ENCODE data around the gene PER1.

The PER1 gene, protein sequence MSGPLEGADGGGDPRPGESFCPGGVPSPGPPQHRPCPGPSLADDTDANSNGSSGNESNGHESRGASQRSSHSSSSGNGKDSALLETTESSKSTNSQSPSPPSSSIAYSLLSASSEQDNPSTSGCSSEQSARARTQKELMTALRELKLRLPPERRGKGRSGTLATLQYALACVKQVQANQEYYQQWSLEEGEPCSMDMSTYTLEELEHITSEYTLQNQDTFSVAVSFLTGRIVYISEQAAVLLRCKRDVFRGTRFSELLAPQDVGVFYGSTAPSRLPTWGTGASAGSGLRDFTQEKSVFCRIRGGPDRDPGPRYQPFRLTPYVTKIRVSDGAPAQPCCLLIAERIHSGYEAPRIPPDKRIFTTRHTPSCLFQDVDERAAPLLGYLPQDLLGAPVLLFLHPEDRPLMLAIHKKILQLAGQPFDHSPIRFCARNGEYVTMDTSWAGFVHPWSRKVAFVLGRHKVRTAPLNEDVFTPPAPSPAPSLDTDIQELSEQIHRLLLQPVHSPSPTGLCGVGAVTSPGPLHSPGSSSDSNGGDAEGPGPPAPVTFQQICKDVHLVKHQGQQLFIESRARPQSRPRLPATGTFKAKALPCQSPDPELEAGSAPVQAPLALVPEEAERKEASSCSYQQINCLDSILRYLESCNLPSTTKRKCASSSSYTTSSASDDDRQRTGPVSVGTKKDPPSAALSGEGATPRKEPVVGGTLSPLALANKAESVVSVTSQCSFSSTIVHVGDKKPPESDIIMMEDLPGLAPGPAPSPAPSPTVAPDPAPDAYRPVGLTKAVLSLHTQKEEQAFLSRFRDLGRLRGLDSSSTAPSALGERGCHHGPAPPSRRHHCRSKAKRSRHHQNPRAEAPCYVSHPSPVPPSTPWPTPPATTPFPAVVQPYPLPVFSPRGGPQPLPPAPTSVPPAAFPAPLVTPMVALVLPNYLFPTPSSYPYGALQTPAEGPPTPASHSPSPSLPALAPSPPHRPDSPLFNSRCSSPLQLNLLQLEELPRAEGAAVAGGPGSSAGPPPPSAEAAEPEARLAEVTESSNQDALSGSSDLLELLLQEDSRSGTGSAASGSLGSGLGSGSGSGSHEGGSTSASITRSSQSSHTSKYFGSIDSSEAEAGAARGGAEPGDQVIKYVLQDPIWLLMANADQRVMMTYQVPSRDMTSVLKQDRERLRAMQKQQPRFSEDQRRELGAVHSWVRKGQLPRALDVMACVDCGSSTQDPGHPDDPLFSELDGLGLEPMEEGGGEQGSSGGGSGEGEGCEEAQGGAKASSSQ (N-terminal part only)

DNA sequence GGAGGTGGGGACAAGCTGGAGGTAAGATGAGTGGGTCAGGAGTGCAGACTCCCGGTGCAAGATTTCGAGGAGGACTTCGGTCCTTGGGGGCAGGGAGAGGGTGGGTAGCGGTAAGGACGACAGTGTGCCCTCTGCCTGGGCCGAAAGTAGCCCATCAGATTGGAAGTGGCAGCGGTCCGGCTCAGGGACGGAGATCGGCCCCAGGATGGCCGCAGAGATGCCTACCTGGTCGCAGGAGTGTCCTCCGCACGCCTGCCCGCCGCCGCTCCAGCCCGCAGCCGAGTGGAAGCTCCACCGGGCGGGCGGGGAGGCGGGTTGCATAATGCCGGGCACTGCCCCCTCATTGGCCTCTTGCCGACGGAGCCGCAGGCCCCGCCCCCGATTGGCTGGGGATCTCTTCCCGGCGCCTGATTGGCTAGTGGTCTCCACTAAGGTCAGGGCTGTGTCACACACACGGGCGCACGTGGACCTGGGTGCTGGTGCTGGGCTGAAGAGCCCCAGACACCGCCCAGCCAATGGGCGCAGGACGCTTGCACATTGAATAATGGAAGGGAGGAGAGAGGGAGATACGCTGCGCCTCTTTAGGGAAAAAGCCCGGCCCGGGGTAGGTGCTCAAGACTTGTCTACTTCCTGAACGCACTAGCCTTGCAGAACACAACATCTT is at the start of gene PER1:
TSS of gene PER1 (minus strand) at position 293 of the 664 bp plus-strand sequence. CDS start 1,698 bp downstream, outside the sequence.
- H3K4me3 ChIP-seq (ENCODE audit: low read length): peak within 1 kb of the TSS; percentile 98
- TF ChIP-seq, protein P1, sequence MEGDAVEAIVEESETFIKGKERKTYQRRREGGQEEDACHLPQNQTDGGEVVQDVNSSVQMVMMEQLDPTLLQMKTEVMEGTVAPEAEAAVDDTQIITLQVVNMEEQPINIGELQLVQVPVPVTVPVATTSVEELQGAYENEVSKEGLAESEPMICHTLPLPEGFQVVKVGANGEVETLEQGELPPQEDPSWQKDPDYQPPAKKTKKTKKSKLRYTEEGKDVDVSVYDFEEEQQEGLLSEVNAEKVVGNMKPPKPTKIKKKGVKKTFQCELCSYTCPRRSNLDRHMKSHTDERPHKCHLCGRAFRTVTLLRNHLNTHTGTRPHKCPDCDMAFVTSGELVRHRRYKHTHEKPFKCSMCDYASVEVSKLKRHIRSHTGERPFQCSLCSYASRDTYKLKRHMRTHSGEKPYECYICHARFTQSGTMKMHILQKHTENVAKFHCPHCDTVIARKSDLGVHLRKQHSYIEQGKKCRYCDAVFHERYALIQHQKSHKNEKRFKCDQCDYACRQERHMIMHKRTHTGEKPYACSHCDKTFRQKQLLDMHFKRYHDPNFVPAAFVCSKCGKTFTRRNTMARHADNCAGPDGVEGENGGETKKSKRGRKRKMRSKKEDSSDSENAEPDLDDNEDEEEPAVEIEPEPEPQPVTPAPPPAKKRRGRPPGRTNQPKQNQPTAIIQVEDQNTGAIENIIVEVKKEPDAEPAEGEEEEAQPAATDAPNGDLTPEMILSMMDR (conservative IDR thresholded peaks at IDR 0.05; ENCODE audit: low read depth, low read length): no peak
- peak; percentile 92 for DNase-seq (ENCODE audit: low read depth)

DNA sequence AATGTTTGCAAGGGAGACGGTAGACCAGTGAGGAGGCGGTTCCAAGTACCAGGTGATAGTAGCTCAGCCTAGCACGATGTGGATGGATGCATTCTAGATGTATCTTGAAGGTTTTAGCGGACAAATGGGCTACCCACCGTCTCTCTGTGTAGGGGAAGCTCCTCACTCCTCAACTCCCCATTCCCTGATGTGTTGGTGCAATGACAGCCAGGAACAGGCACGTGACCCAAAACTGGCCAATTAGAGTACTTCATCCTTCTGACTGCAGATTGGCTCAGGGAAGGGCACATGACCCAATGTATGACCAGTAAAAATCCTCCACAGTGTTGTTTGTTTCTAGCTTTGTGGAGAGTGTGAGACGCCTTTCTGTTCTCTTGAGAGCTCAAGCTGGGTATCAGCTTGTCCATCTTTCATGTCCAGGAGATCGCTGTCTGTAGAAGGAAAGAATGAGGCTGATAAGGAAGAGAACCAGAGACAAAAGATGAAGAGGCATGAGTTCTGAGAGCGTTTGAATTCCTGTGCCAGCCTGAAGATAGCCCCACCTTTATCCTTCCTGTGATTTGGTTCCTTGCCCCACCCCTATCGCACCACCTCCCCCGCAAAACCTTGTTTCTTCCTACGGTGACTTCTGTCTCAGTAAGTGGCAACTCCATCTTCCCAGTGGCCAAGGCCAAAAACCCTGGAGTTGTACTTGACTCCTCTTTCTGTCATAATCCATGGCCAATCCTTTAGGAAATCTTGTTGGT is 40.0 kb upstream of the PER1 start:
- TF ChIP-seq, protein P1 (conservative IDR thresholded peaks at IDR 0.05; ENCODE audit: low read depth, low read length): no peak
- H3K4me3 ChIP-seq (ENCODE audit: low read length): peak overlapping the region; percentile 27
- peak; percentile 82 for DNase-seq (ENCODE audit: low read depth)

DNA sequence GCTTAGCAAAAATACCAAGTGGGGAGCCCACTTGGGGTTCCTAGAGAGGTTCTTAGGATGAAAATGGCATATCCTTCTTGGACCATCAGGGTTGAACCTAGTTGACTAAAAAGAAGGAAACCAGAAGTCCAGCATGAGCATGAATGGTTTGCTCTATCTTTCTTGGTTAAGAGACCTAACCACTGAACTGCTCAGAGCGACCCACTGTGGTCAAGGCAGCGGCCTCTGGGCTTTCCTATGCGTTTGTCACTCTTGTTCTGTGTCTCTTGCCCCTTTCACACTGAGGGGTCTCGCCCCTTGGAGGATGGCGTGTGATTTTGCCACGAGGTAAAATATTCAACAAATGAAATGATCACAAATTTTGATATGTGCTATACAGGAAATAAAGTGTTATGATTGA is 38.3 kb upstream of the PER1 start:
- peak overlapping the region; percentile 73 for H3K4me3 ChIP-seq (ENCODE audit: low read length)
- TF ChIP-seq, protein P1 (conservative IDR thresholded peaks at IDR 0.05; ENCODE audit: low read depth, low read length): no peak
- no peak for DNase-seq (ENCODE audit: low read depth)

DNA sequence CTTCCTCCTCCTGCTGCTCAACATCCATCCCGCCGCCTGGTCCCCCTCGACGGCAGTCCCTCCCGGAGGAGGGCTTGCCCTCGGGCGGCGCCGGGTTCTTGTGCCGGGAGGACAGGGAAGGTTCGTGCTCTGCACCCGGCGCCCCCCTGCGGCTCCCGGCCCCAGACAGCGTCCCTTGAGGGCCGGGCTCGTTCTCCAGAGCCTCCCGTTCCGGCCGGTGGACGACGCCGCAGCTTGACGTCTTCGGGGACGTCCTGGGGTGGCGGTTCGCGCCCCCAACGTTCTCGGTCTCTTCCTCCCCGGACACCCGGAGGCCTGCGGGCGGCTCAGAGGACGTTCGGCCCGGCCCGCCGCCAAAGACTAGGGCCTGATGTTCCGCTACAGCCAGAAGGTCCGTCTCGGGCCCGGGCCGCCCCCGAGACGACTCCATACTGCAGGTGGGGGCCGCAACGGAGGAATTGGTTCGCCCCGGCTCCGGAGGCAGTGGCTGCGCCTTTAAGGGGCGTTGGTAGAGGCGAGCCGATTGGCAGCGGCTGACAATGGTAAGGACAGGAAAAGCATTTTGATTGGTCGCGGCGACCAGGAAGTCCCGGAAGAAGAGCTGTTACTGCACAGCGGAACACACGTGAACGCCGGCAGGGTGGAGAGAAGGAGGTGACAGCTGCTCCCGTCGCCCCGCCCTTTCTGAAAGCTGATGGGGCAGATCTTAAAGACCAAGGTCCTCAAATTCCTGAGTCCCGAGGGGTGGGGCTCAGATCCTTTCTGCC is 37.7 kb upstream of the PER1 start, which contains the start of gene BORCS6:
TSS of gene BORCS6 (minus strand) at position 470 of the 767 bp plus-strand sequence. CDS start at position 430, 40 bp downstream.
- DNase-seq (ENCODE audit: low read depth): peak; percentile 96
- TF ChIP-seq, protein P1 (conservative IDR thresholded peaks at IDR 0.05; ENCODE audit: low read depth, low read length): no peak
- H3K4me3 ChIP-seq (ENCODE audit: low read length): peak within 1 kb of the TSS; percentile 73

DNA sequence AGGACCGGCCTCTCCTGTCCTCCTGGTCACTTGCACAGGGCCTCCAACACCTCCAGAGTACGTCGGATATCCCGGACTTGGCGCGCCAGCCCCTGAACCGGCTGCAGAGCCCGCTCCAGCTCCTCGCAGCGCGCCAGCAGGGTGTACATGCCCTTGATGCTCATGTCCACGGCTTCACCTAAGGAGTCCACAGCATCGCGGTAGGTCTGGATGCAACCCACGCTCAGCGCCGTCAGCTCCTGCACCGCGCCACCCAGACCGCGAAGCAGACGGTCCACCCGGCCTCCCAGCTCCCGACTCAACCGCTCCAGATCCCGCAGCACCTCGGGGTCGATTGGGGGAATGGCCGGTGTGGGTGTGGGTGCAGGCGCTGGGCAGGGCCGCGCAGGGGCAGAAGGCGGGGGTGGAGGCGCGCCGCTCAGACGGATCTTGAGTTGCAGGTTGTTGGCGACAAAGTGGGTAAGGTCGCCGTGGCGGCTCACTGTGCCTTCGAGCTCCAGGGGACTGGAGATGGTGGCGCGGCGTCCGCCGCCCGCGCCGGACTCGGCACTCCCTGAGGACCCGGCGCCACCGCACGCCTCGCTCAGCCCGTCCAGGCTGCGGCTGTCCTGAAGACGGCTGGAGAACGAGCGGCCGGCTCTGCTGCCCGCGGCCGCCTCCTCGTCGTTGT is 37.0 kb upstream of the PER1 start:
- H3K4me3 ChIP-seq (ENCODE audit: low read length): peak overlapping the region; percentile 73
- TF ChIP-seq, protein P1 (conservative IDR thresholded peaks at IDR 0.05; ENCODE audit: low read depth, low read length): no peak
- DNase-seq (ENCODE audit: low read depth): no peak
